Daoy (cell line): ENCODE results near the gene ZNF761. TPM values are rescaled to one million over a fixed set of nuclear protein-coding genes. Genes with fewer than 3 reads are reported as not detected.
"Not testable (repeated sequence)": the region's sequence is repeated elsewhere in the genome, so short reads cannot be mapped to it uniquely, and the experiment has no call there.

Experiments used
- DNase-seq: peaks from one replicate; pipeline ENCODE4 v3.0.0-alpha.2; 2015; ENCODE audit warnings: low read depth
- total RNA-seq: library from RNA; depleted of rRNA; stranded (reverse); fragments of >200 nt; shearing (Covaris generic); gene quantifications from 2 replicates; pipeline ENCODE4 v1.2.3, GENCODE V29; 2014

Gene ZNF761
- total RNA-seq, 1 experiment from 2014 or later: 12.3 TPM

DNA sequence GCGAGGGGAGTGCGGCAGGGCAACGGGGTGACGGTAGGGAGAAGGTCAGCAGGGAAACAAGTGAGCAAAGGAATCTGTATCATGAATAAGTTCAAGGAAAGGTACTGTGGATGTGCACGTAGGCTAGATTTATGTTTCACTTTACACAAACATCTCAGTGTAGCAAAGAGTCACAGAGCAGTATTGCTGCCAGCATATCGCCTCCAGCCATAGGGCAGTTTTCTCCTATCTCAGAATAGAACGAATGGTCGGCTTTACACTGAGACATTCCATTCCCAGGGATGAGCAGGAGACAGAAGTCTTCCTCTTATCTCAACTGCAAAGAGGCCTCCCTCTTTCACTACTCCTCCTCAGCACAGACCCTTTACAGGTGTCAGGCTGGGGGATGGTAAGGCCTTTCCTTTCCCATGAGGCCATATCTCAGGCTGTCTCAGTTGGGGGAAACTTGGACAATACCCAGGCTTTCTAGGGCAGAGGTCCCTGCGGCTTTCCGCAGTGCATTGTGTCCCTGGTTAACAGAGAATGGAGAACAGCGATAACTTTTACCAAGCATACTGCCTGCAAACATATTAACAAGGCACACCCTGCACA lies 28.4 kb downstream of the ZNF761 start:
- DNase-seq: not testable (repeated sequence)

DNA sequence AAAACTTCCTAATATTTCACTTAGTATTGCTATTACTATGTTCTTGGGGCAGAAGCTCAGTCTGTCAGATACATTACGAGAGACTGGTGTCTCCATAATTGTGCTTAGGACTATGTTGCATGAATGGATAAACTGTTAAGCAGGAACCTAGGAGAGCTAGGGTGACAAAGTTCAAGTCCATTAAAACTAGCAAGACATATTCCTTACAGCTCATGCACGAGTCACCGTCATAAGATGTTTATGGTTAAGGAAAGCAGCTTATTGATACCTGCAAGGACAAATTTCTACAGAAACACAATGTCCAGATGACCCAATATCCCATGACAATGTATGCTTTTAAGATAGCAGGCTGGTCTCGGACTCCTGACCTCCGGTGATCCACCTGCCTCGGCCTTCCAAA lies 30.1 kb downstream of the ZNF761 start:
- DNase-seq: no peak

DNA sequence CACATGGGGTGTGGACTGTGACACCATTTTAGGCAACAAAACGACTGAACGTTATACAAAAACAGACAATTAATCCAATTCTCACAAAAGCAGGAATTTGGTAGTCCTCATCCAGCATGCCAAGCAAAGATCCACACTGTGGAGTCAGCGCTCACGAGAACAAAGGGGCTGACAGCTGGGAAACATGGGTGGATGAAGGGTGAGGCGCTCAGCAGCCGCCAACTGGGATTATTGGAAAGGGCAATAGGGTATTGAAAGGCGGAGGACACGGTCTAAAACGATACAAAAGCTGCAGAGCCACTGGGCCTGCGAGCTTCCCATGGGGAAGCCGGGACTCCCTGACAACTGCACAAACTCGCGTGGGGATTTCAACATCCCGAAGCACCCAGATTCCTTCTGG lies 31.1 kb downstream of the ZNF761 start:
- no peak for DNase-seq

DNA sequence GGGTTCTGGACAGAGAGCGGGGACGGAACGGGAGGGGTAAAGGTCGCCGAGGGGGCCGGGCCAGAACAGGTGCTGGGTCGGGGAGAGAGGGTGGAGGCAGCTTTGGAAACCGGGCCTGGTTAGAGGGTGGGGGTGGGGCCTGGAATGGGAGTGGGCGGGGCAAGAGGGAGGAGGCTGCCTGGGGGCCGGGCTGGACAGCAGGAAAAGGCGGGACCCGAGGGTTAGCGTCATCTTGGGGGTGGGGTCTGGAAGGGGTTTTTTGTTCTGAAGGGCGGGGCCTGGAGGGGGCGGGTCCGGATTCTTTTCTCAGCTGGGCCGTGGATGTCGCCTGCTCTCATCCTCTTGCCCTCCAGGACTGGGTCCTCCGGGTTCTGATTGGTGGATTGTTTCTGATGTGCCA lies 31.5 kb downstream of the ZNF761 start:
- peak; percentile 38 for DNase-seq

- no peak for DNase-seq
These were observed 35.1 kb downstream of the ZNF761 start for GRCh38 chr19:53466726-53467484.

- peak; percentile 93 for DNase-seq
These were observed 35.9 kb downstream of the ZNF761 start, which contains the start of gene ZNF813 for GRCh38 chr19:53467485-53468262. TSS of gene ZNF813 (plus strand) at chr19:53467733. CDS start at chr19:53483823, 16,090 bp downstream.

GRCh38 chr19:53468628-53469027 lies 36.8 kb downstream of the ZNF761 start:
- not testable (repeated sequence) for DNase-seq

- DNase-seq: no peak
These were observed 40.1 kb downstream of the ZNF761 start for GRCh38 chr19:53471916-53472315.

DNA sequence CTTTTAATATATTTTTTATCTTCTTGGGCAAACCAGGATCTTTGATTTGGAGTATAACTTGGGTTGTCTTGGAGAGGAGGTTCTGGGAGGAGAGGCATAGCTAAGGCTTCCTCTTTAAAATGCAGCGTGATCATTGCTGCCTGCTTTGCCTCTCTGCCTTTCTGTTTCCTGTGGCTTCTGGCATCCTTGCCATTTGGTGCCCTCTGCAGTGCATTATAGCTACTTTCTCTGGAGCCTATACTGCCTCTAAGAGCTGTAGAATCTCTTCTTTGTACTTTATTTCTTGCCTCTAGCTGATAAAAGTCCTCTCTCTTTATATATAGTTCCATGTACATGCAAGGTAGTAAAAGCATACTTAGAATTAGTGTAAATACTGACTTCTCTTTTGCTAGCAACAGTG lies 43.0 kb downstream of the ZNF761 start:
- DNase-seq: not testable (repeated sequence)

DNA sequence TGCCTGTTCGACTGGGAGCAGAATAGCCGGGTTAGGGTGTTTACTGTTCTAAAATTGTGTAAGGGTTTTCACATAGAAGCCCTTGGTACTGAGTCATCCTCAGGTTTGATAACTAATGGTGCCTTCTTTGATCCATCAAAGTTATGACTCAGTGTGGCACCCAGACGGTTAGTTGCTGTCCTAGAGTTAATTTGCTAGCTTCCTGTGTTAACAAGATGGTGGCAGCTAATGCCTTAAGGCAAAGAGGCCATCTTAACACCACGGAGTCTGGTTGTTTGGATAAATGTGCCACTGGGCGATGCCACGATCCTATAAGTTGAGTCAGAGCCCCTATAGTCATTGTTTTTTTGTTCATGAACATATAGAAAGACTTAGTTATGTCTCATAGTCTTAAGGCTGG lies 43.7 kb downstream of the ZNF761 start:
- DNase-seq: peak; percentile 16

GRCh38 chr19:53483751-53484150 lies 52.0 kb downstream of the ZNF761 start:
- DNase-seq: not testable (repeated sequence)

GRCh38 chr19:53485046-53486004 lies 53.5 kb downstream of the ZNF761 start:
- no peak for DNase-seq

DNA sequence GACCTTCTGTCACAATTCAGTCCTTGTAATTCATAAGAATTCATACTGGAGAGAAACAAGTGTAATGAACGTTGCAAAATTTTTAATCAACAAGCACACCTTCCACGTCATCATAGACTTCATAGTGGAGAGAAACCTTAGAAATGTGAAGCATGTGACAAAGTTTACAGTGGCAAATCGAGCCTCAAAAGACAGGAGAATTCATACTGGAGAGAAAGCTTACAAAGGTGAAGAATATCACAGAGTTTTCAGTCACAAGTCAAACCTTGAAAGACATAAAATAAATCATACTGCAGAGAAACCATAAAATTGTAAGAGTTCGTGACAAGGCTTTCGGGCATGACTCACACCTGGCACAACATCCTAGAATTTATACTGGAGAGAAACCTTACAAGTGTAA lies 60.4 kb downstream of the ZNF761 start:
- DNase-seq: no peak

GRCh38 chr19:53497311-53498023 lies 65.7 kb downstream of the ZNF761 start:
- not testable (repeated sequence) for DNase-seq

- not testable (repeated sequence) for DNase-seq
These were observed 66.2 kb downstream of the ZNF761 start for GRCh38 chr19:53498024-53498395.

- not testable (repeated sequence) for DNase-seq
These were observed 71.4 kb downstream of the ZNF761 start for GRCh38 chr19:53503151-53503550.

GRCh38 chr19:53503671-53504364 lies 72.0 kb downstream of the ZNF761 start:
- not testable (repeated sequence) for DNase-seq

DNA sequence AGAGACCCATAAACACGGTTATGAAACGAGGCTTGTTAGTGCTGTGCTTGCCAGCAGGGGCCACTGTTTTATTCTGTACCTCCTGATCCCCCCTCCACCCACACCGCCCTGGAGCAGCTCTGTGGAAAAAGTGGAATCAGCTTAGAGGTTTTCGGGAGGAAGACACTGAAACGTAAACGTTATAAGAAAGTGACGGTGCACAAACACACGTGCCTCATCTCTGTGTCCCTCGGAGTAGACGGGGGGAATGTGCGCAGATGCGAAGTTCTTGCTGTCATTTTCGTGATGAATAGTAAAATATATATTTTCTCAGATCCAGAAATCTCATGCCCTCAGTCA lies 72.5 kb downstream of the ZNF761 start:
- DNase-seq: not testable (repeated sequence)

DNA sequence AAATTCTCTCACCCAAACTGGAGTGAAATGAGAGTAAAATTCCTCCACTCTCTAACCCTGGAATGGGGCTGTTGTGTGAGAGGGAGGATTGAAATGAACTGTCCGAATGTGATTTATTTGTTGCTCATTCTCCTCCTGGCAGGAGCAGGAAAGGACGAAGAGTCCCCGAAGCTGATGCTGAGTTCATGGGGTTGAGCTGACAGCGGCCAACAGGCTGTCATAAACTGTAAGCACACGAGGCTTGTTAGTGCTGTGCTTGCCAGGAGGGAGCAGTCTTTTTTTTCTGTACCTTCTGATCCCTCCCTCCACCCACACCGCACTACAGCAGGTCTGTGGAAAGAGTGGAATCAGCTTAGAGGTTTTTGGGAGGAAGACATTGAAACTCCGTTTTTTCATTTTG lies 73.1 kb downstream of the ZNF761 start:
- no peak for DNase-seq

DNA sequence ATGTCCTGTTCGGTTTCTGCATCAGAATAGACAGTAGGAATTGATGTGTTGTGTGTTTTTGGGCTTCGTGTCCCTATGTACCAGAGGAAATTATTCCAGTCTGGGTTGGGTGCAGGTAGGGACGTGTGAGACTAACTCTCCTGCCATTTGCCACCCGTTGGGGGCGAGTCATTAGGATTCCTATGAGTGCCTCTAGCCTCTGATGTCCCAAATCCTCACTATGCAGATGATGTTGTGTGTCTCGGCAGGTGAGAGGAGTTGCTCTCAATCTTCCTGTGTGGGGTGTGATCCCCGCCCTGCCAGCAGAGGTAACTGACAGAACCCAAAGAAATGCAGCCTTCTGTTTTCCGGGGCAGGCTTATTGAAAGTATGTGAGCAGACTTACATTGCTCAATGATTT lies 74.9 kb downstream of the ZNF761 start:
- DNase-seq: no peak
